ENCODE results near the gene P2RY14. TPM values are rescaled to one million over a fixed set of nuclear protein-coding genes. Genes with fewer than 3 reads are reported as not detected.

Gene P2RY14
- total and polyA plus RNA-seq, 5 donors from 2014 or later, result 0.28 to 1.2 (median 0.91) TPM; not detected in 1

GRCh38 chr3:151201051-151201730 lies 77.2 kb downstream of the P2RY14 start:
- DNase-seq, result peak in 1 of 3 donors; percentile 54
- Histone ChIP-seq H3K27ac (ENCODE audit: insufficient read depth, low read length, poor library complexity, severe bottlenecking) (peak overlapping the region; percentile 57), H3K9me3 (ENCODE audit: control insufficient read depth in 2 of 2, low read length in 2 of 2) (no peaks in the 10 kb centered on the region), H3K27me3 (ENCODE audit: control insufficient read depth, insufficient read depth, low read length) (no peaks in the 10 kb centered on the region), H3K4me1 (ENCODE audit: control insufficient read depth, insufficient read depth, low read length, poor library complexity, severe bottlenecking) (peaks cover 53% of the 10 kb centered on the region), H3K4me3 (ENCODE audit: low read depth, low read length) (peak overlapping the region; percentile 79), H3K36me3 (ENCODE audit: control insufficient read depth, insufficient read depth, low read length) (peaks cover 4% of the 10 kb centered on the region)
- peak overlapping the region; percentile 18 to 94 (median 91) for H3K27ac Mint-ChIP-seq
- H3K9me3 Mint-ChIP-seq, result peaks cover 0 to 1% (median 0%) of the 10 kb centered on the region in 7 donors
- peak in 1 of 2 donors; percentile 7 for ATAC-seq (ENCODE audit: low read depth in 2 of 2)
- H3K27me3 Mint-ChIP-seq, result peaks cover 4% of the 10 kb centered on the region
- peaks cover 5 to 65% (median 33%) of the 10 kb centered on the region in 4 donors for H3K4me1 Mint-ChIP-seq
- peak overlapping the region; percentile 63 to 94 (median 80) for H3K4me3 Mint-ChIP-seq
- H3K36me3 Mint-ChIP-seq, result no peaks in the 10 kb centered on the region

GRCh38 chr3:151200586-151200985 lies 77.8 kb downstream of the P2RY14 start:
- Histone ChIP-seq H3K36me3 (ENCODE audit: control insufficient read depth, insufficient read depth, low read length) (peaks cover 4% of the 10 kb centered on the region), H3K27me3 (ENCODE audit: control insufficient read depth, insufficient read depth, low read length) (no peaks in the 10 kb centered on the region), H3K27ac (ENCODE audit: insufficient read depth, low read length, poor library complexity, severe bottlenecking) (peak overlapping the region; percentile 57), H3K4me3 (ENCODE audit: low read depth, low read length) (peak overlapping the region; percentile 79), H3K9me3 (ENCODE audit: control insufficient read depth in 2 of 2, low read length in 2 of 2) (no peaks in the 10 kb centered on the region), H3K4me1 (ENCODE audit: control insufficient read depth, insufficient read depth, low read length, poor library complexity, severe bottlenecking) (peaks cover 47% of the 10 kb centered on the region)
- H3K27ac Mint-ChIP-seq, result peak overlapping the region in 1 of 3 donors; percentile 91
- peaks cover 5 to 59% (median 33%) of the 10 kb centered on the region in 4 donors for H3K4me1 Mint-ChIP-seq
- H3K27me3 Mint-ChIP-seq, result peaks cover 4% of the 10 kb centered on the region
- peak overlapping the region; percentile 54 to 94 (median 74) for H3K4me3 Mint-ChIP-seq
- DNase-seq, result peak in 1 of 3 donors; percentile 31
- ATAC-seq (ENCODE audit: low read depth in 2 of 2), result no peak
- no peaks in the 10 kb centered on the region for H3K36me3 Mint-ChIP-seq
- H3K9me3 Mint-ChIP-seq, result peaks cover 0 to 1% (median 0%) of the 10 kb centered on the region in 7 donors

DNA sequence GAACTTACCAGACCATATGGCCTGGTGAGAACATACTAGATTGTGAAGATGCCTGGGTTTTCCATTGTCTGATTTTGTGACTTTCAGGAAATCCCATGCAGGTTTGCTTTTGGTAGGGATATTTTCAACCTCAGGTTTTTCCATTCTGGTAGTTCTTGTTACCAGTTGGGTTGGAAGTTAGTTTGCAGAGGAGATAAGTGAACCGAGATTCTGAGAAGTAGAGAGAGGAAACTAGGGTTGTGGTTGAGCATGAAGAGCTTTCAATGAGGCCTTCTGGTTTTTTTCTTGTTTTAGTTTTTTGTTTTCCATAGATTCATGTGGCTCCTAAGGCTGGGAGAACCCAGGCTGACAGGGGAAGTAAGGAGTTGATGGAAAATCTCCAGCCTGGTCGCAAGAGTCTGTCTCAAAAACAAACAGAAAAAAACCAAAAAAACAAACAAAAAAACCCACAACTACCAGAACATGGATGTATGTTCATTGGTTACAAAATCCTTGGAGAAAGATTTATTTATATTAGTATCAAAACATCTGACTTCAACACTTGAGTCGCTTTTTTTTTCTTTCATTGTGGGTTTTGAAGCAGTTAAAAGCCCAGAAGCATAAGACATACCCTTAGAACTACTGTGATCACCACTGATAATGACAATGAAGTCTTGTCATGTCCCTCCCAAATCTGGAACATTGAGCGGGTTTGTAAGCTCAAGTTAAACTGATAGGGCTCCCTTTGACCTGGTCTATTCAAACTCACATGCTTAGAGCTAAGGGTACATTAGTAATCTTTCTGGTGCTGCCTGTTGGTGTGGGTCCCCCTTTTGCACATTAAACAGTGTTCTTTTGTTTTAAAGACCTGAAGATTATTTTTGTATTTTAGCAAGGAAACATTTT lies 78.5 kb downstream of the P2RY14 start:
- peak in 1 of 3 donors; percentile 69 for DNase-seq

DNA sequence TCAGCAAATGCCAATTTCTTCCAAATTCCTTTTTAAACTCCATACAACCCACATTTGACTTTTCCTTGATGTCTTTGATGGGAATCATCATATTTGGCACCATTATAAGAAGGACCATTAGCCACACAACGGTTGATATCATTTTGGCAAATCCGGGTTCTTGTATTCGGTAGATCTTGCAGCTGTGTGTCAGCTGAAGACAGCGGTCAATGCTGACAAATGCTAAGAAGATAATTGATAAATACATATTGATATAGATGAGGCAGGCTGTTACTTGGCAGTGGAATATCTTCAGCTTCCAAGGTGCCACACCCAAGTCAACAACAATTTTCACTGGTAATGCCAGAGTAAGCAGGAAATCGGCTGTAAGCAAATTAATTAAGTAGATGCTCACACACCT lies 79.5 kb downstream of the P2RY14 start:
- H3K27me3 Mint-ChIP-seq, result peaks cover 4% of the 10 kb centered on the region
- H3K4me3 ChIP-seq (ENCODE audit: low read depth, low read length), result no peak overlapping the region
- no peaks in the 10 kb centered on the region for H3K27me3 ChIP-seq (ENCODE audit: control insufficient read depth, insufficient read depth, low read length)
- H3K27ac Mint-ChIP-seq, result peak overlapping the region in 1 of 3 donors; percentile 91
- H3K36me3 ChIP-seq (ENCODE audit: control insufficient read depth, insufficient read depth, low read length), result peaks cover 4% of the 10 kb centered on the region
- peak overlapping the region in 2 of 4 donors; percentile 4 to 67 for H3K4me3 Mint-ChIP-seq
- peaks cover 0 to 44% (median 30%) of the 10 kb centered on the region in 4 donors for H3K4me1 Mint-ChIP-seq
- H3K4me1 ChIP-seq (ENCODE audit: control insufficient read depth, insufficient read depth, low read length, poor library complexity, severe bottlenecking), result peaks cover 38% of the 10 kb centered on the region
- no peaks in the 10 kb centered on the region for H3K9me3 ChIP-seq (ENCODE audit: control insufficient read depth in 2 of 2, low read length in 2 of 2)
- H3K36me3 Mint-ChIP-seq, result no peaks in the 10 kb centered on the region
- H3K9me3 Mint-ChIP-seq, result peaks cover 0 to 1% (median 0%) of the 10 kb centered on the region in 7 donors
- ATAC-seq (ENCODE audit: low read depth in 2 of 2) (no peak), DNase-seq (no peak)
- no peak overlapping the region for H3K27ac ChIP-seq (ENCODE audit: insufficient read depth, low read length, poor library complexity, severe bottlenecking)

More for the DNA sequence above, 78.5 kb downstream of the P2RY14 start:
- peaks cover 0 to 1% (median 0%) of the 10 kb centered on the region in 7 donors for H3K9me3 Mint-ChIP-seq
- Histone ChIP-seq H3K4me1 (ENCODE audit: control insufficient read depth, insufficient read depth, low read length, poor library complexity, severe bottlenecking) (peaks cover 40% of the 10 kb centered on the region), H3K9me3 (ENCODE audit: control insufficient read depth in 2 of 2, low read length in 2 of 2) (no peaks in the 10 kb centered on the region), H3K4me3 (ENCODE audit: low read depth, low read length) (peak overlapping the region; percentile 79), H3K27me3 (ENCODE audit: control insufficient read depth, insufficient read depth, low read length) (no peaks in the 10 kb centered on the region), H3K36me3 (ENCODE audit: control insufficient read depth, insufficient read depth, low read length) (peaks cover 4% of the 10 kb centered on the region), H3K27ac (ENCODE audit: insufficient read depth, low read length, poor library complexity, severe bottlenecking) (peak overlapping the region; percentile 36)
- peaks cover 4% of the 10 kb centered on the region for H3K27me3 Mint-ChIP-seq
- ATAC-seq (ENCODE audit: low read depth in 2 of 2), result no peak
- H3K4me1 Mint-ChIP-seq, result peaks cover 3 to 53% (median 33%) of the 10 kb centered on the region in 4 donors
- H3K4me3 Mint-ChIP-seq, result peak overlapping the region; percentile 67 to 94 (median 82)
- H3K27ac Mint-ChIP-seq, result peak overlapping the region; percentile 50 to 91 (median 90)
- no peaks in the 10 kb centered on the region for H3K36me3 Mint-ChIP-seq

DNA sequence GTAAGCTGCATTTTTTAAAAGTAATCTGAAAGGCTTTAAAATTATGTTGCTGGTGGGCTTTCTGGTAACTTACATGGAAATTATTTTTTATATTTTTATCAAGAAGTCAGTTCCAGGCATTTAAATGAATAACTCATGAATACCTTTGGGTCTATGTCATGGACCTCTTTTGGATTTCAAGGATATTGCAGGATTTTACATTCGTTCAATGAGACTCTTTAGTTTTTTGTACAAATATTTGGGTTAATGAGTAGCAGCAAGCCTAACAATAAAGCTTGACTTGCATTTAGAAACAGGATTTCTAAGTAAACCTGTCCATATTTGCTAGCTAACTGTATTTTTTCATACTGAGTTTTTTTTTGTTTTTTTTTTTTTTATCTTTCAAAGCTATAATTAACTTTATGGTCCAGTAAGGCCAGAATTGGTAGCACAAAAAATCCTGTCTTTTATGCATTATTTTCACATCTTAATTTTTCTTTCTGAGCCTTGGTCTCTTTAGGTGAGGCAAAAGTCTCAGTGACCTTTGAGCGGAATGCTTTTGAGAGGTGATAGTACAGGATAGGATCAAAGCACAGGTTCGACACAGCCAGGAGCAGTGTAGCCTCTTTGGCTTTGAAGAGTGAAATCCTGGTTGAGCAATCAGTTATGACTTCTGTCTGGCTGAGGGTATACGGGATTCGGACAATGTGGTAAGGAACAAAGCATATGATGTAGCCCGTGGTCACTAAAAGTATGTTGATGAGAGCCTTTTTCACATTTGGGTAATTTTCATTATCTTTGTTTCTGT lies 80.2 kb downstream of the P2RY14 start:
- Histone ChIP-seq H3K27me3 (ENCODE audit: control insufficient read depth, insufficient read depth, low read length) (no peaks in the 10 kb centered on the region), H3K4me1 (ENCODE audit: control insufficient read depth, insufficient read depth, low read length, poor library complexity, severe bottlenecking) (peaks cover 31% of the 10 kb centered on the region), H3K36me3 (ENCODE audit: control insufficient read depth, insufficient read depth, low read length) (peaks cover 4% of the 10 kb centered on the region), H3K27ac (ENCODE audit: insufficient read depth, low read length, poor library complexity, severe bottlenecking) (no peak overlapping the region), H3K4me3 (ENCODE audit: low read depth, low read length) (no peak overlapping the region), H3K9me3 (ENCODE audit: control insufficient read depth in 2 of 2, low read length in 2 of 2) (no peaks in the 10 kb centered on the region)
- peaks cover 4% of the 10 kb centered on the region for H3K27me3 Mint-ChIP-seq
- no peak for DNase-seq
- H3K36me3 Mint-ChIP-seq, result no peaks in the 10 kb centered on the region
- H3K4me1 Mint-ChIP-seq, result peaks cover 0 to 40% (median 29%) of the 10 kb centered on the region in 4 donors
- peaks cover 0 to 1% (median 0%) of the 10 kb centered on the region in 7 donors for H3K9me3 Mint-ChIP-seq
- ATAC-seq (ENCODE audit: low read depth in 2 of 2), result no peak
- no peak overlapping the region for H3K4me3 Mint-ChIP-seq
- H3K27ac Mint-ChIP-seq, result no peak overlapping the region

GRCh38 chr3:151197228-151197627 lies 81.1 kb downstream of the P2RY14 start:
- no peaks in the 10 kb centered on the region for H3K27me3 ChIP-seq (ENCODE audit: control insufficient read depth, insufficient read depth, low read length)
- no peak overlapping the region for H3K27ac Mint-ChIP-seq
- no peaks in the 10 kb centered on the region for H3K9me3 ChIP-seq (ENCODE audit: control insufficient read depth in 2 of 2, low read length in 2 of 2)
- peaks cover 0 to 1% (median 0%) of the 10 kb centered on the region in 7 donors for H3K9me3 Mint-ChIP-seq
- H3K27ac ChIP-seq (ENCODE audit: insufficient read depth, low read length, poor library complexity, severe bottlenecking), result no peak overlapping the region
- ATAC-seq (ENCODE audit: low read depth in 2 of 2) (no peak), DNase-seq (no peak)
- no peaks in the 10 kb centered on the region for H3K36me3 Mint-ChIP-seq
- H3K4me3 ChIP-seq (ENCODE audit: low read depth, low read length), result no peak overlapping the region
- H3K4me1 Mint-ChIP-seq, result peaks cover 0 to 32% (median 25%) of the 10 kb centered on the region in 4 donors
- H3K4me1 ChIP-seq (ENCODE audit: control insufficient read depth, insufficient read depth, low read length, poor library complexity, severe bottlenecking), result peaks cover 22% of the 10 kb centered on the region
- no peaks in the 10 kb centered on the region for H3K27me3 Mint-ChIP-seq
- H3K36me3 ChIP-seq (ENCODE audit: control insufficient read depth, insufficient read depth, low read length), result peaks cover 4% of the 10 kb centered on the region
- H3K4me3 Mint-ChIP-seq, result no peak overlapping the region

- Mint-ChIP-seq H3K36me3 (no peaks in the 10 kb centered on the region), H3K4me3 (no peak overlapping the region), H3K27me3 (no peaks in the 10 kb centered on the region), H3K4me1 (peaks cover 0 to 25% (median 20%) of the 10 kb centered on the region in 4 donors), H3K27ac (no peak overlapping the region), H3K9me3 (peaks cover 0 to 1% (median 0%) of the 10 kb centered on the region in 7 donors)
- Histone ChIP-seq H3K27ac (ENCODE audit: insufficient read depth, low read length, poor library complexity, severe bottlenecking) (no peak overlapping the region), H3K36me3 (ENCODE audit: control insufficient read depth, insufficient read depth, low read length) (peaks cover 4% of the 10 kb centered on the region), H3K9me3 (ENCODE audit: control insufficient read depth in 2 of 2, low read length in 2 of 2) (no peaks in the 10 kb centered on the region), H3K4me1 (ENCODE audit: control insufficient read depth, insufficient read depth, low read length, poor library complexity, severe bottlenecking) (peaks cover 20% of the 10 kb centered on the region), H3K4me3 (ENCODE audit: low read depth, low read length) (no peak overlapping the region), H3K27me3 (ENCODE audit: control insufficient read depth, insufficient read depth, low read length) (no peaks in the 10 kb centered on the region)
- ATAC-seq (ENCODE audit: low read depth in 2 of 2) (no peak), DNase-seq (no peak)
These were observed 81.9 kb downstream of the P2RY14 start for GRCh38 chr3:151196434-151196833.
